Sigmoid colon (tissue), 4 donors: ENCODE data around the gene CASP9.

Experiments used
- POLR2A ChIP-seq, 2 donors: fragments of 450-650 bp; IDR thresholded peaks; one replicate each; pipeline ENCODE4 v1.6.1; 2016; ENCODE audit warnings: antibody characterized with exemption in 2 of 2, mild to moderate bottlenecking in 2 of 2, moderate library complexity in 2 of 2
- POLR2AphosphoS5 ChIP-seq, 4 donors: sonication (generic); formaldehyde crosslinking; IDR thresholded peaks; one replicate each; pipeline ENCODE4 v1.6.1; 2017; ENCODE audit warnings: antibody characterized with exemption in 4 of 4
- TF ChIP-seq, protein P1 (sequence below), 4 experiments: fragments of 450-650 bp in 3 of 4; fragments of 200-600 bp in 1 of 4; IDR thresholded peaks; one replicate each; pipeline ENCODE4 v1.5.1; 2016 to 2019; ENCODE audit warnings: antibody characterized with exemption in 4 of 4, mild to moderate bottlenecking in 3 of 4, moderate library complexity in 2 of 4

DNA sequence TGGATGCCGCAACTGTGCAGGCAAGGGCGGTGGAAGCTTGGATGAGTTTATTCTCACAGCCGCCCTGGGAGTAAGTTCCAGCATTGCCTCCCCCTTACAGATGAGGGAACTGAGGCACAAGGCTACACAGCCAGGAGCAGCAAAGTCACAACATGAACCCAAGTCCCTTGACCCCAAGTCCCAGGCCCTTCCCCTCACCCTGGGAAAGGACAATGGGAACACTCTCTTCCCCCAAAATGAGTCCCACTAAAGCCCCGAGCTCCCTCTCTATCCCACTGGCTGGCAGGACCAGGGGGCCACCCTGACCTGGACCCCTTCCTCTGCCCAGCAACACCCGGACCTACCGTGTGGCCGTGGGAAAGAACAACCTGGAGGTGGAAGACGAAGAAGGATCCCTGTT lies 81.9 kb downstream of the CASP9 start:
- TF ChIP-seq, protein P1, sequence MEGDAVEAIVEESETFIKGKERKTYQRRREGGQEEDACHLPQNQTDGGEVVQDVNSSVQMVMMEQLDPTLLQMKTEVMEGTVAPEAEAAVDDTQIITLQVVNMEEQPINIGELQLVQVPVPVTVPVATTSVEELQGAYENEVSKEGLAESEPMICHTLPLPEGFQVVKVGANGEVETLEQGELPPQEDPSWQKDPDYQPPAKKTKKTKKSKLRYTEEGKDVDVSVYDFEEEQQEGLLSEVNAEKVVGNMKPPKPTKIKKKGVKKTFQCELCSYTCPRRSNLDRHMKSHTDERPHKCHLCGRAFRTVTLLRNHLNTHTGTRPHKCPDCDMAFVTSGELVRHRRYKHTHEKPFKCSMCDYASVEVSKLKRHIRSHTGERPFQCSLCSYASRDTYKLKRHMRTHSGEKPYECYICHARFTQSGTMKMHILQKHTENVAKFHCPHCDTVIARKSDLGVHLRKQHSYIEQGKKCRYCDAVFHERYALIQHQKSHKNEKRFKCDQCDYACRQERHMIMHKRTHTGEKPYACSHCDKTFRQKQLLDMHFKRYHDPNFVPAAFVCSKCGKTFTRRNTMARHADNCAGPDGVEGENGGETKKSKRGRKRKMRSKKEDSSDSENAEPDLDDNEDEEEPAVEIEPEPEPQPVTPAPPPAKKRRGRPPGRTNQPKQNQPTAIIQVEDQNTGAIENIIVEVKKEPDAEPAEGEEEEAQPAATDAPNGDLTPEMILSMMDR (IDR thresholded peaks at IDR 0.05): no peak
- TF ChIP-seq POLR2A (IDR thresholded peaks at IDR 0.05): no peak
- no peak for TF ChIP-seq POLR2AphosphoS5 (IDR thresholded peaks at IDR 0.05)
